ENCODE results near the gene CREB5.

The CREB5 gene

DNA sequence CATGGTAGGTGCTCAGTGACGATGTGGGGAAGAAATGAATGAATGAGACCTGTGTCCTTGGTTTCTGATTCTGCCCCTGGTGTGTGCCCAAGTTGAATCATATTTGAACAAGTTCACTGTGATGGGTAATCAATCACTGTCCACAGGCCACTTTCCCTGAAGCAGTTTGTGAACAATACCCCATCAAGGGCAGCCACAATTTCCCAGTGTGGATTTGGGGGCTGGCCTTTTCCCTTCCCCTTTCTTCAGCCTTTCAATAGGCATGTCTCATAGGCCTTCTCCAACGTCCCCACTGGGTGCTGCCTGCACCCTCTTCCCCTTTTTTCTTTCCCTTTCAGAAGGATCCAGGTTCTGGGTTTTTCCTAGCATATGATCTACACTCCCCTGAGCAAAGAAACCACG, 64.7 kb downstream of the CREB5 start:
- no peak for DNase-seq (ENCODE audit: low read depth in 2 of 2)

DNA sequence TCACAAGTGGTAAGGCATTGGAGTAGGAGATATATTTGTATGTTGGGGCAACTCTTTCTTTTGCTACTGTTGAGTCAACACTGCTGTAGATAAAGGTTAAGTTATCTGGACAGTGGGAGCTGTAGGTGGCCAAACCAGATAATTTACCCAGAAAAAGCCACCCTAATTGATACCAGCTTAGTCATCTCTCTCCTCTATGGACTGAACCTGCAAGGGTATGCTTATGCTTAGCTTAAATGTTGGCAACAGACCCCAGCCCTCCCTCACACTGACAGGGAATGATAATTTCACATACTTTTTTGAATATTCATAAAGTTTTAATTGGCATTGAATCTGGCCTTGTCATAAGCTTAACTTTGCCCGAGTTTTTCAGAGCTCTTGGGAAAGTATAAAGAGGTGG, 66.3 kb downstream of the CREB5 start:
- DNase-seq (ENCODE audit: low read depth in 2 of 2), result no peak

DNA sequence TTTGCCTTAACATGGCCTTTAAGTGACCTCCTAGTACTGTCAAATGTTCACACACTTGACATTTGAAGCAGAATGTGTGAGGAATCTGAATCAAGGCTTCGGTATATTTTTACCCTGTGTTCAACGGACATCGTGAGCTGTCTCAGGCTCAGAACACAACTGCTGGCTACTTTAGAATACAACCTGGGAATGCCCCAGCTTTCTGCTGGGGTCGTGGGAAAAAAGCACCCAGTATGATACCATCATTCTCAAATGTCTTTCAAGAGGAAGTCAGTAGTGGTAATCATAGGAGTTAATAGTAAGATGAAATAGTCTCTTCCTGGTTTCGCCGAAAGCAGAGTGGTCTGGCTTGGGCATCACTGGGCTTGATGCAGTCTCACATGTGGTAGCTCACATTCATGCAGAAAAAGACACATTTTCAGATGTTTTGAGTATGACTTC, 67.2 kb downstream of the CREB5 start:
- DNase-seq (ENCODE audit: low read depth in 2 of 2), result no peak

DNA sequence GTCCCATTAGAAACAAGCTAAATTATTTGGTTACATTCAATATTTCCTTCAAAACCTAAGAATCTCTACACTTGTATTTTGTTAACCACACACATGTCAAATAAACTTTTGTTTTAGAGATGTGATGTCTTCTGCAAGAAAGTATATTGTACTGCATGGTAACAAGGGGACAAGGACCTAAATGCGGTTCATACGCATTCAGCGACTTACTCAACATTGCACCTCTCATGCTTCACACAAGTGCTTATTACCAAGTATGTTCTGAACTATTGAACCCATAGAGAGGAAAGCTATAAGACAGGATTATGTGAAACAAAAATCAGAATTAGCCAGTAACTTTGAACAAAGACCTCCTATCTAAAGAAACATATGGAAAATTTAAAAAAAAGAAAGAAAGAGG, 68.3 kb downstream of the CREB5 start:
- DNase-seq (ENCODE audit: low read depth in 2 of 2), result no peak

DNA sequence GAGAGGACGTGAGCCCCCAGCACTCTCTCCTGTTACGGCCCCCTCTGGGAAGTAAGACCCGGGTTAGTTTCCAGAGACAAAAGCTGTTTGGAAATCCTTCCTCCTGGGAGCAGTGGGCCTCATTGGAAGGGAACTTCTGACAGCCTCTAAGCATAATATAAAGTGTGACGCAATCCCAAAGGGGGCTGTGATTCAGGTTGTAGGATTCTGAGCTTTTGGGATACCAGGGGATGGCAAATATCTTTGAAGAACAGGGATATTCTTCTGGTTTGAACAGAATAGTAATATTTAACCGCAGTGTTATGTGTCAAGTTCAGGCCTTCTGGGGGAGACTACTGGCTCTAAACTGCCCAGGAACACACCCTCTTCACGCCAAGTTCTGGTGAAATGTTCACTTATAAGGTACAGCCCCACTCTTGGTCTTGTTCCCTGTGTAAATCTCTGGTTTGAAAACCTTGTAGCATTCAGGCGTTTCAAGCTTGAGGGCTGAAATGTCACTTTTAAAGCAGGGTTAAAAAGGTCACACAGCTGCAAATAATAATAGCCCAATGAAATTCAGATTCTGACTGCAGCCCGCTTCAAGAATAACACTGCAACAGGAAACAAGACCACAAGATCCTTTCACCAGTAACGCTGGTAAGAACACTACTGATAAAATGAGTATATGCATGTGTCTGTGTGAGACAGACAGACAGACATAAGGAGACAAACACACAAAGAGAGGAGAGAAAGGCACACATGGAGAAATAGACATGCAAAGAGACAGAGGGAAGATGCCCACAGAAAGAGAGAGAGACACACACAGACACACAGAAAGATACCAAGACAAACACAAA, 69.0 kb downstream of the CREB5 start:
- DNase-seq (ENCODE audit: low read depth in 2 of 2), result peak; percentile 96

DNA sequence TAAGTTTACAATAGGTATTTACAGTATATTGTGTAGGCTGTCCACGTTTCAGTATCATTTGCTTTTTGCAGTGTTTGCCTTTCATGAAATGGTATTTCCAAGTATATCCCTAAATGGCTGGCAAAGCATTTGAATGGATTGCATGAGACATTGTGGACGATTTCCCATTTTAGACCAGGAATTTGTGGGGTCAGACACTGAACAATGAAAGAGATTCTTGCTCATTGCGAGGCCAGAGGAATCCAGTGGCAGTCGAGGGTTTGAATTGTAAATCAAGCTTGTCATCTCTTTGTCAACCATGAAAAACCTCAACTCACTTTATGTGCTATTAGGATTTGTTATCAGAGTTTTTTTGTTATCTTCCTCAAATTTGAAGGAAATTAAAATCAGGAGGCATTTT, 70.8 kb downstream of the CREB5 start:
- peak; percentile 36 to 49 for DNase-seq (ENCODE audit: low read depth in 2 of 2)

DNA sequence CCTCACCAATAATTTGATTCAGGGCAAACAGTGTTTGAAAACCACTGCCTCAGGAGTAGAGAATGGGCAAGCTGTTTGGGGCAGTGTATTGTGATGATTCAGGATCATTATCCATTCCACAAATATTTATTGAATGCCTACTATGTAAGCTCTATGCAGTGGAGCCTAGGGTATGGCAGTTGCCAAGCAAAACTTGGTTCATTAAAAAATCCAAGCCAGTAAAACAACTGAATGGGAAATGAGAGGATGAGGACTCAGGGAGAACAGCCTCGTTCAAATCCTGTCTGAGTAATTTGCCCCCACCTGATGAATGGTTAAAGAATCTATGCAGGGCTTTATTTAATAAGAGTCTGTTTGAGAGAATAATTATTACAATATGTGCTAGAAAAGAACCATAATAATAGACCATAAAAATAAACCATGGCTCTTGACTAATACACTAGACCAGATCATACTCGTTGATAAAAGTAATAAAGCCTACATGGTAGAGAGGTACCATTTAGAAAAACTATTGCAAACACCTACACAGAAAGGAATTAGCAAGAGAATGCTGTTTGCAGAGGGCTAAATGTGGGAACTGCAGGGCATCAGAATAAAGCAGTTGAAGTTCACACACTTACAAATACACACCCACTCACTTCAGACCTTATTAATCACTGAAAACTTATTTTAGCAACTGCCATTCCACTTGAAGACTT, 71.7 kb downstream of the CREB5 start:
- DNase-seq (ENCODE audit: low read depth in 2 of 2), result peak; percentile 73 to 75

DNA sequence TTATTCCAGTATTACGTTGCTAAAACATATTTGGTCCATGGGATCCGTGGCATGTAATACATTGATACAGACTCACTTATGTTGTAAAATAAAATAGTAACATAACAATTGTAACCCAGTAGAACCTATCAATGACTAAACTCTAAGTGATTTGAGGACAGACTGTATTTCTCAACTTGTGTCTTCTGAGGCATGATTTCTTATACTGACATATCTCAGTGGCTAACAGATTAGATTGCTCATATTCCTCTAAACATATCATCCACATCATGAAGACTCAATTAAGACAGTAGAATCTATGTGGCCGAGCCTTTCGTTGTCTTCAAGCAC, 72.3 kb downstream of the CREB5 start:
- no peak for DNase-seq (ENCODE audit: low read depth in 2 of 2)

DNA sequence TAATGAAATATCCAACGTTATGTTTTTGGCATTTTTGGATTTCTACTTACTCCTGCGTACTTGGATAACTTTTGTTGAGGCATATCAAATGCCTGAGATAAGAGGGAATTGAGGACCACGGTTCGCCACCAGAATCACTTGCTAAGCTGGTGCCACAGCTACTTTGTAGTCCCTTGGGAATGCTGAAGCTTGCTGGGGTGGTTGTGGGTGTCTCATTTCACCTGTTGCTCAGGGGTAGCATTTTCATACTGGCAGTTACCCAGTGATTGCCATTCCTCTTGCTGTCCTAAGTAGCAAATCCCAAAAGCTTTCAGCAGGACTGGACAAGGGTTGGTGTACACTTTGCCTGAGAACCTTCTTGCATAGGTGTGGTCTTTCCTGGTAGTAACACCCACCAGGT, 75.2 kb downstream of the CREB5 start:
- no peak for DNase-seq (ENCODE audit: low read depth in 2 of 2)

DNA sequence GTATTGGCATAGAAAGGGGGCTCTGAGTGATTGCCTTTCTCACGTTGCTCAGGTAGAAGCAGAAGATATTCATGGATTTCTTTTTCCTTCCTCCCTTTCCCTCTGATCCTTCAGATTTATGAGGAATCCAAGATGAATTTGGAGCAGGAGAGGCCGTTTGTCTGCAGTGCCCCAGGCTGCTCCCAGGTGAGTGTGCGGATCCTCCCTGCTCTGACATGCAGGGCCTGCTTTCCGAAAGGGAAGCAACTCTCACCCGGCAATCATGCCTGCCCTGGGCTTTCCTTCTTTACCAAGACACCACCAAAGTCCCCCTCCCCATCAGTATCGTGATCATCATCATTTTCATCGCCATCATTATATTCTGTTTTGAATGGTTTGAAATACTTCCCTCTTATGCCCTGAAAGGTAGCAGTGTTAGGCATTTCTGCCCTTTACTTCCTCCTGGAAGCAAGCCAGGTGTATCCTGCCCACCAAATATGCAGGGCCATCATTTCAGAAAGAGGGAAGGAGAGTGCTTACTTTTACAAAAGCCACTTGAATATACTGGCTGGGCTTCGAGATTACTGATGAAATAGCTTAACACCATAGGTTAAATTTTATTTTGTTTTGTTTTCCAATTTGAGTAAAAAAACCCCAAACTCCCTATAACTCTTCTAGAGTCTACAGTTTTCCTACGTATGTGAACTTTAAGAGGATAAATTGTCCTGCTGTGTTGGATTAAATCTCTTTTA, 75.9 kb downstream of the CREB5 start:
- no peak for DNase-seq (ENCODE audit: low read depth in 2 of 2)

DNA sequence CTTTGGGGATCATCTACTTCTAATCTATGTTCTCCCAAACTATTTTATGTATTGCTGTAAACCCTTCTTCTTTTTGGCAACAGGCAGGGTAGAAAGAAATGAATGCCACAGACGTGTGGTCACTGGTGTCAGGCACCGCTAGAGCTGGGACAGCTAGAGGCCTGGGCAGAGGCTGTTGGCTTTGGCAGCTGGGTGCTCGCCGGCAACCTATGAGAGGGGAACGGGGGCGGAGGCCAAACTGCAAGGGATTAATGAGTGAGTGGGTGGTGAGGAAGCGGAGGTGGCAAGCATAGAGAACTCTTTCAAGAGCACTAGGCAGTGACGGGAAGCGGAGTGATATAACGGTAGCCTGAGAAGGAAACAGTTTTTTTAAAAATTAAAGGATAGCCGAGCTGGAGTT, 78.5 kb downstream of the CREB5 start:
- DNase-seq (ENCODE audit: low read depth in 2 of 2), result no peak

DNA sequence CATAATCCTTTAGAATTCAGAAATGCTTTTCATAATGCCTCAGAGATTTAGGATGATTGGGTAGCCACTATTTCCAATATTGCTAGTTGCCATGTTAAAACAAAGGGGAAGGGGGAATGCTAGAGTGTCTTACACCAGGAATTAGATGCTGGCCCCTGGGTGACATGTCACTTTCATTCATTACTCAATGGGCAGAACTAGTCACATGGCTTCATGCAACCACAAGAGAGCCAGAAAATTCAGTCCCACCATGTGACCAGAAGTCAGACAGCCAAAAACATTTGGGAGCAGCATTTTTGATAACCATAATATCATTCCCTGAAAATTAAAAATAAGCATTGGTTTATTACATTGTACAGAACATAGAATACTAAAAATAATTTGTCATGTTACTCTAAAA, 81.2 kb downstream of the CREB5 start:
- no peak for DNase-seq (ENCODE audit: low read depth in 2 of 2)

DNA sequence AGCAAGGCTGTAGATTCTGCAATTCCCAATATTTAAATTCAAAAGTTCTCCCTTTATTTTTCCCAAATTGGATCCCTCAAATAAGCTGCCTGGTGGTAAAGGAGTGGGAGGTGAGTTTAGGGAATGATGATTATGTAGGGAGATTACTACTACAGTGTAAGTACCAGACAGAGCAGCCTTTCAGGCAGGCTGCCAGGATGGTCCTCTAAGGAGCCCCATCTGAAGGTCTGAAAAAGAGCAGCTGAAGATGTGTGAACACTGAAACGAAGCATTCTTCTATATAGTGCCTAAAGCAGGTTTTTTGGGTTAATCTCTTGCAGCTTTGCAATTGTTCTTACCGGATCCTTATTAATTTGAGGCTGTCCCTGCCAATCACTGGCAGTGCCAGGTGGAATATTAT, 84.7 kb downstream of the CREB5 start:
- no peak for DNase-seq (ENCODE audit: low read depth in 2 of 2)

DNA sequence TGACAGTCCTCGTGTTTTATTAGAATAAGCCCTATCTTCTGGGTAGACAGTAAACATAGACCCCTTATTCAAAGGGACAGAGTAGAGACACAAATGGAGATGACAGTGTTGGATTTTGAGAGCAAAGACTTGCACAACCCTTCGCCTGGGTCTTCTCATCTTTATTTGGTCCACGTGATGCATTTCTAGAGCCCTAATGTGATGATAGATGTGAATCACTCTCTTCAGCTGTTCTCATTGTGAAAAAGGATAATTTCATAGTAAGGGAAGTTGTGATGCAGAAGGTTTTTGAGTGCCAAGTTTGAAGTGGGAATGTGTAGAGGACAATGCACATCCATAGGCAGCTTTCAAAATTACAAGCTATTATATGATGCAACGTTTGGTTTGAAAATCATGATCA, 86.3 kb downstream of the CREB5 start:
- no peak for DNase-seq (ENCODE audit: low read depth in 2 of 2)

DNA sequence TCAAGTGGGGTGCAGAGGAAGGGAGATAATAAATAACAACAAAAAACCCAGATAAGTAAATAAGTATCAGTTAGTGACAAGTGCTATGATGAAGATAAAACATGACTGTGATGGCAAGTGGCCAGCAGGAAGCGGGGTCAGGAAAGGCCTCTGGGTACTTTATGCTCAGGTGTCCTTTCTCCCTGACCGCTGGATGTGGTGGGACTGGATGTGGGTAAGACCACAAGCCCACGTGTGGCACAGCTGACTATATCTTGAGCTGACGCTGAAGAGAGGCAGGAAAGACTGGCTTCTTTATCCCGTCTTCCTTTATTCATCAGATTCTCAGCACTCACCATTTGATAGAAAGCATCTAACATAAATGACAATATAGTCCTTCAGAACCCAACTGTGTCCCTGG, 87.8 kb downstream of the CREB5 start:
- no peak for DNase-seq (ENCODE audit: low read depth in 2 of 2)

DNA sequence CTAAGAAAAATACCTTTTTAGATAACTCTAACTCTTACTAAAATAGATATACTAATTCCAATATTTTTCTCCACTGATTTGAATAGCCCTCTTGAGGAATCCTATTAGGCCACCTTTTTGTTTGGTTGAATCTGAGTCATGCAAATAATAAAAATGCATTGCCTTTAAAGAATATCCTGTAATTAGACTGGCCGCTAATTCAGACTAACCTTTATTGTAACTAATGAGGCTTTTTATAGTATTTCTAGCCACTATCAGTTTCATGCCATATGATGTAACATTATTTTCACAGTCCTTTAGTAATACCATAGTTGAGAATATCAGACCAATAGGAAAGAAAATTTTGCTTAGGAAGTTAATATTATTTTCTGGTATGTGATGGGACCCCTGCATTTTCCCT, 90.1 kb downstream of the CREB5 start:
- no peak for DNase-seq (ENCODE audit: low read depth in 2 of 2)

DNA sequence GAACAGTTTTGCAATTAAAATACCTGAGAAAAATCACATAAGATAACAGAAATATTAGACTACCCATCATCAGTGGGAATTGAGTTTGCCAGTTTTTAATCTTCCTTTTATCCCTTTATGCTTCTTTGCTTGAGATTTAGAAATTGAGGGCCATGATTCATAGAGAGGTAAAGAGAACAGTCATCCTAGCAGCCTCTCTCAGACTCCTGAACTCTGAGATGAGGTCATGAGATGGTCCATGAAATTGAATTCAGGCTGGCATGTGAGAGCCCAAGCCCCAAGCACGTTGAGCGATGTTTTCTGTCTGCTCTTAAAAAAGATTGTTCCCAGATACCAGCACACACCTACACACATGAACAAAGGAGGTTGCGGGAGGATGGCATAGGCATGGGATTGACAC, 91.1 kb downstream of the CREB5 start:
- no peak for DNase-seq (ENCODE audit: low read depth in 2 of 2)

DNA sequence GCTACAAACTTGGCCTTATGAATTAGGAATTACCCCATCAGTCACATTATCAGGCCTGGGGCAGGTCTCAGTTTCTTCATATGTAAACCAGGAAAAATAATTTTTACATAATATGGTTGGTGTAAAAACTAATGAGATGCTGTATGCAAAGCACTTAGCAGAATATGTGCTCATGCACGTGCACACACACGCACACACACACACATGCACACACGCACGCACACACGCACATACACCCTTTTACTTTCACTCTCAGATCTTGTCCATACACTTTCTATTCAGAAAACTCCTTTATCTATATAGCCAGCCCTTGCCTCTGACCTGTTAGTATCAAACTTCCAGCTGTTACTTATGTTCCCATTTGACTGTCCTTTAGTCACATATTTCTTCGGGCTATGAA, 92.7 kb downstream of the CREB5 start:
- DNase-seq (ENCODE audit: low read depth in 2 of 2), result no peak

DNA sequence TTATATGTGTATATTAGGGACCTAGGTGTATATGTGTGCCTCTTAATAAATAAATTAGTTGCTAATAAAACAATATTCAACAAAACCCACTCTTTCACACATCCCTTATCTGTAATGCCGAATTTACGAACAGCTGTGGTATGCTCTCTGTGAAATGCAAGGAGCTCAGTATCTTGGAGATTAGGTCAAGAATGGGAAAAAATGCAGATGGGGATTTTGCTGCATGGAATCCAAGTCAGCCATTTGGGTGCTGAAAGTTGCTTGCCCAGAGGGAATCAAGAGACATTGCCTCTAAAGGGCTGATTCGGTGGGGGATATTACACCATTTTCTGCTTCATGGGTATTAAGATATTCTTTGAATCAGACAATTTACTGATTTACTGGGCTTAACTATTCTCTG, 93.5 kb downstream of the CREB5 start:
- DNase-seq (ENCODE audit: low read depth in 2 of 2), result no peak

DNA sequence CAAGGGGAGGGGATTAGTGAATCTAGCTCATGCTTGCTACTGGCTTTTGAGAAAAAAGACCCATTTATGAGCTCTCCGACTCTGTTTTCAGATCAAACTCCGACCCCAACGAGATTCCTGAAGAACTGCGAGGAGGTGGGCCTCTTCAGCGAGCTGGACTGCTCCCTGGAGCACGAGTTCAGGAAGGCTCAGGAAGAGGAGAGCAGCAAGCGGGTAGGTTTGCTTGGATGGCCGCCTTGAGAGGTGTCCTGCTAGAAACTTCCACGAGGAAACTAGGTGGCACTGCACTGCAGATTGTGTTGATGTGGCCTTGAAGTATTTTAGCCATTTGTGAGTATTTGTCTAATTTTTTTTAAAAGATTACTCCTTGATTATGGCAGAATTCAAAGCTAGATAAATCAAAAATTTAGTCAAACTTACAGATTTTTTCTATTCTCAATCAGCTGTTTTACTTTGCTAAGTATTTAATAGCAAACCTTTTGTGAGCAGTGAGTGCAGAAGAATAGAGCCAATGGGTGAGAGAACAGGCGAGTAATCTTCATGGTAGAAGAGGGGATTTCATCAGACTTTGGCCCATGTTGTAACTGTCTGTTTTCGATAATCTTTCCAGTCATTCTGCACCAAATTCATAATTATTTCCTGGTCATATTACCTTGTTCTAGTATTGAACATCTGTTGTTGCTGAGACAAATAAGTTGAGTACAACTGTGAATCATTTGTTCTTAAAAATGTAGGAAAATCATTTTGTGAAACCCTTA, 95.4 kb downstream of the CREB5 start:
- peak in 1 of 2 experiments; percentile 19 for DNase-seq (ENCODE audit: low read depth in 2 of 2)

DNA sequence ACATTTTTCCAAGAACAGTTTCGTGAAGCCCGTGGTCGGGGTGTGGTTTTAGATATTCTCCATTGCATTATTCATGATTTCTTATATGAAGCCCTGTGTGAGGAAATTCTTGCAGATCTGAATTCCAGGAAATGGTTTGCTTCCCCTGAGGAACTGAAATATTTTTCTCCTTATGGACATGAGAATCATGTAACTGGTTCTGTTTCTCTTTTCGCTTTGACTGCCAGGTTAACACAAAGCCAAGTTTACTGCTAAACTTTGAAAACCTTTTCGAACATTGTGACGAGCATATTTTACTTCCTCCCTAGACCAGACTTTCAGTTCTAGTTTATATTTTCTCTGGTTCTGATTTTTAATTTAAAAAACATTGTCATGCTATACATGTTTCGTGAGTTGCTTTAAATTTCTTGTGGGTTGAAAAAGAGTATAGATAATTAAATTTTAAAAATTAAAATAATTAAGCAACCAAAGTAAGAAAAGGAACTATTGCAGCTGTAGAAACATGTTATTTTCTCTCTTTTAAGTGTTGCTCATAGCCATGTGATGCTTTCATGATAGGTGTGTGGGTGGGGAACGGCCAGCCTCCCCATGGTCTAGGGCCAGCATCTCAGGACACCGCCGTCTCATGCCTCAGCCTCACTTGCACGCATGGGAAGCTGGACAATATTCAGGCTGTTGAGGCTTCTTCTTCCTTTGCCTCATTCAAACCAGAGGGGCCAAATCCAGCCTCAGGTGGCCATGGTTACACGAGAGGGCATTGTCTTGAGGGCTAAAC, 97.1 kb downstream of the CREB5 start:
- DNase-seq (ENCODE audit: low read depth in 2 of 2), result peak; percentile 59 to 71

Data from fibroblast of skin of left biceps (primary cell).